ENCODE results near the gene LILRB3. TPM values are rescaled to one million over a fixed set of nuclear protein-coding genes. Genes with fewer than 3 reads are reported as not detected.
A peak's percentile ranks its signal among the peaks of the same experiment; 100 is the strongest.
"Not testable (repeated sequence)": the region's sequence is repeated elsewhere in the genome, so short reads cannot be mapped to it uniquely, and the experiment has no call there.

LILRB3 gene
- total and polyA plus RNA-seq, 4 donors: 0.59 to 5.1 (median 1.3) TPM

DNA sequence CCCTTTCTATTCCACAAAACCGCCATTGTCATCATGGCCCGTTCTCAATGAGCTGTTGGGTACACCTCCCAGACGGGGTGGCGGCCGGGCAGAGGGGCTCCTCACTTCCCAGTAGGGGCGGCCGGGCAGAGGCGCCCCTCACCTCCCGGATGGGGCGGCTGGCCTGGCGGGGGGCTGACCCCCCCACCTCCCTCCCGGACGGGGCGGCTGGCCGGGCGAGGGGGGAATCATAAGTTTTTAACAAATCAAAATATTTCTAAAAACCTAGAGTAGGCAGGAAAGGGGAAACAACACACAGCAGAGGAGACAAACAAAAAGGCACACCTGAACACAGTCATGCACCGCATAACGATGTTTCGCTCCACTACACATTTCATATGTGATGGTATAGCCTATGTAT, 8.1 kb downstream of the LILRB3 start:
- H3K4me1 ChIP-seq (ENCODE audit: control insufficient read depth, insufficient read depth, low read length); DNase-seq (ENCODE audit: low read depth in 4 of 6, low spot score in 6 of 6); H3K9me3 ChIP-seq (ENCODE audit: control insufficient read depth, insufficient read depth, low read length); H3K4me3 ChIP-seq (ENCODE audit: low read depth, low read length); H3K36me3 ChIP-seq (ENCODE audit: control insufficient read depth, insufficient read depth, low read length); H3K27ac ChIP-seq (ENCODE audit: low read depth, low read length); H3K27me3 ChIP-seq (ENCODE audit: control insufficient read depth, insufficient read depth, low read length): not testable (repeated sequence)
- no CpG with 5 or more reads among the region's 19 CpGs for WGBS (ENCODE audit: insufficient coverage)

DNA sequence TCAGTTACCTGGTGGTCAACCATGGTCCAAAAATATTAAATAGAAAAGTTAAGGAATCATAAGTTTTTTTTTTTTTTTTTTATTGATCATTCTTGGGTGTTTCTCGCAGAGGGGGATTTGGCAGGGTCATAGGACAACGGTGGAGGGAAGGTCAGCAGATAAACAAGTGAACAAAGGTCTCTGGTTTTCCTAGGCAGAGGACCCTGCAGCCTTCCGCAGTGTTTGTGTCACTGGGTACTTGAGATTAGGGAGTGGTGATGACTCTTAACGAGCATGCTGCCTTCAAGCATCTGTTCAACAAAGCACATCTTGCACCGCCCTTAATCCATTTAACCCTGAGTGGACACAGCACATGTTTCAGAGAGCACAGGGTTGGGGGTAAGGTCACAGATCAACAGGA, 8.6 kb downstream of the LILRB3 start:
- H3K27me3 ChIP-seq (ENCODE audit: control insufficient read depth, insufficient read depth, low read length); DNase-seq (ENCODE audit: low read depth in 4 of 6, low spot score in 6 of 6); H3K4me3 ChIP-seq (ENCODE audit: low read depth, low read length); H3K9me3 ChIP-seq (ENCODE audit: control insufficient read depth, insufficient read depth, low read length); H3K27ac ChIP-seq (ENCODE audit: low read depth, low read length): not testable (repeated sequence)
- Histone ChIP-seq H3K36me3 (ENCODE audit: control insufficient read depth, insufficient read depth, low read length) (peaks cover 10% of the 10 kb centered on the region), H3K4me1 (ENCODE audit: control insufficient read depth, insufficient read depth, low read length) (peaks cover 11% of the 10 kb centered on the region)
- no CpG with 5 or more reads among the region's 5 CpGs for WGBS (ENCODE audit: insufficient coverage)

DNA sequence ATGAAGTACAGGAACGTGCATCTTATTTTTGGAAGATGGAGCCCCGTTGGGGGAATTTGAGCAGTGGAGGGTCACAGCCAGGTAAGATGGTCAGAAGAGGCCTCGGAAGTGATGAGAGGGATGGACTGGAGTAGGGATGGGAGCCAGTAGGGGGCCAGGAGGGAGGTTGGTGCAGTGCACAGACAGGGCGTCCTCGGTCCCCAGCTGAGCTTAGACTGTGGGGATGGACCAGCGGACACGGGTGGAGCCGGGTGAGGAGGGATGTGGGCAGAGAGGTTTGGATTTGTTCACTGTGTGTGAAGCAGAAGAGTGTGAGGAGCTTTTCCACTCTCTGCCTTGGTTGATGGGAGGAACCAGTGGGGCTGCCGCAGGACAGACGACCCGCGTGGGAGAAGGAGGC, 11.6 kb downstream of the LILRB3 start:
- WGBS (ENCODE audit: insufficient coverage): 94% methylated on average over 12 of the region's 12 CpGs
- Histone ChIP-seq H3K27ac (ENCODE audit: low read depth, low read length) (no peak overlapping the region), H3K4me1 (ENCODE audit: control insufficient read depth, insufficient read depth, low read length) (peaks cover 20% of the 10 kb centered on the region), H3K27me3 (ENCODE audit: control insufficient read depth, insufficient read depth, low read length) (no peaks in the 10 kb centered on the region), H3K9me3 (ENCODE audit: control insufficient read depth, insufficient read depth, low read length) (no peaks in the 10 kb centered on the region), H3K36me3 (ENCODE audit: control insufficient read depth, insufficient read depth, low read length) (peaks cover 35% of the 10 kb centered on the region), H3K4me3 (ENCODE audit: low read depth, low read length) (no peak overlapping the region)
- DNase-seq (ENCODE audit: low read depth in 4 of 6, low spot score in 6 of 6): no peak

DNA sequence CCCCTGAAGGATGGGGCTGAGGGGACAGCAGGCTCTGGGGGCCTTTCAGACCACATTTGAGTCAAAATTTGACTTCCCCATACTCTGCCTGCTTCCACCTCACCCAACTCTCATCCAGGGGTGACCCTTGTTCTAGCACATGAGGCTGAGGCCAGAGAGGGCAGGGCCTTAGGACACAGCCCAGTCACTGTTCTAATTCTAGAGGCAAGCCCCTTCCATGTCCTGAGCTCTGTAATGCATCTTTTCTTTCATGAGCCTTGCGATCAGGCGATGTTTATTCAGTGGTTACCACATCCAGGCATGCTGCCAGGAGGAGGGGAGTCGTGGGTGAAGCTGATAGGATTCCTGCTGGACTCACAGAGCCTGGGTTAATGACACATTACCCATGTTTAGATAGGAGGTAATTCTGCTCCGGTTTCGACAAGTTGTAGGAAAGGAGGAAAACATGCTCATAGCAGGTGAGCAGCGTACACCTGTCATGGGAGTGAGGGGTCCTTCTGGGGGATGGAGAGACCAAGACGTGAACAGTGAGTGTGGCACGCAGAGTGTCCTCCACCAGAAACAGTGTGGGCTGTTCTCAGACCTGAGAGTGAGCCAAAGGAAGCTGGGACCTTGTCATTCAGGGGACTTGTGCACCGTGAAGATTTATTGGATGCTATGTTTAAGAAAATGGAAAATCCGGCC, 12.9 kb downstream of the LILRB3 start:
- Histone ChIP-seq H3K27me3 (ENCODE audit: control insufficient read depth, insufficient read depth, low read length) (no peaks in the 10 kb centered on the region), H3K4me3 (ENCODE audit: low read depth, low read length) (no peak overlapping the region), H3K4me1 (ENCODE audit: control insufficient read depth, insufficient read depth, low read length) (peaks cover 20% of the 10 kb centered on the region), H3K27ac (ENCODE audit: low read depth, low read length) (peak overlapping the region; percentile 71), H3K9me3 (ENCODE audit: control insufficient read depth, insufficient read depth, low read length) (no peaks in the 10 kb centered on the region), H3K36me3 (ENCODE audit: control insufficient read depth, insufficient read depth, low read length) (peaks cover 46% of the 10 kb centered on the region)
- peak in 3 of 6 donors; percentile 59 to 87 (median 84) for DNase-seq (ENCODE audit: low read depth in 4 of 6, low spot score in 6 of 6)
- WGBS (ENCODE audit: insufficient coverage): 58% methylated on average over 6 of the region's 10 CpGs

DNA sequence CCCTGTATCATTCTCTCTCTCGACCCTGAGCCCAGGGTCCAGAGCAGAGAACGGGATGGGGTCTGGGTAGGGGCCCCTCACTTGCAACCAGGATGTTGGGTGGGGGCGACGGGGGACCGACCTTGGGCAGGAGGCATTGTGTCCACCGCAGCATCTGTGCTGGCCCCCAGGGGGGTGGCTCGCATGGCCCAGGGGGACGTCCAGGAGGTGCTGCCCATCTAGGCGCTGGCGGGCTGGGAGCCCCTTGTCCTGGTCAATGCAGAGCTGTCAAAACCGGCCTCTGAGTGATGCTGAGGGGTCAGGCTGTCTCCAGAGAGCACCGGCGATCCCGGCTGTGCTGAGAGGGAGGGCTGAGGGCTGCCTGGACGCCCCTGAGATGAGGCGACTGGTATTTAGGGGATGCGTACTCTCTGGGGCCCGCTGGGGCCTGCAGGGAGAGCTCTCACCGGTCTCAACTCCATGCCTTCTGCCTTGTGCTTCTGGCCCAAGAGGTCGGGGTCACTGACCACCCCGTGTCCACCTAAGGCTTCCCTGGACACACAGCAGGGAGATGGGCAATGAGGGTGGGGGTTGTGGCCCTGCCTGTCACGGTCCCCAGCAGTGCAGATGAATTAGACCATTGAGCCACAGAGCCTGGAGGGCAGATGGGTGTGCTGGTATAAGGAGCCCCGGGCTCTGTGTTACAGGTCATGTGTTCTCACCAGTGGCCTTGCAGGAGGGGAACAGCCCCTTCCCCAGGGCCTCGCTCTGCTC, 13.6 kb downstream of the LILRB3 start:
- Histone ChIP-seq H3K27ac (ENCODE audit: low read depth, low read length) (peak overlapping the region; percentile 71), H3K27me3 (ENCODE audit: control insufficient read depth, insufficient read depth, low read length) (no peaks in the 10 kb centered on the region), H3K4me3 (ENCODE audit: low read depth, low read length) (no peak overlapping the region), H3K9me3 (ENCODE audit: control insufficient read depth, insufficient read depth, low read length) (no peaks in the 10 kb centered on the region), H3K36me3 (ENCODE audit: control insufficient read depth, insufficient read depth, low read length) (peaks cover 51% of the 10 kb centered on the region), H3K4me1 (ENCODE audit: control insufficient read depth, insufficient read depth, low read length) (peaks cover 20% of the 10 kb centered on the region)
- 41% methylated on average over 22 of the region's 24 CpGs for WGBS (ENCODE audit: insufficient coverage)
- DNase-seq (ENCODE audit: low read depth in 4 of 6, low spot score in 6 of 6): no peak

DNA sequence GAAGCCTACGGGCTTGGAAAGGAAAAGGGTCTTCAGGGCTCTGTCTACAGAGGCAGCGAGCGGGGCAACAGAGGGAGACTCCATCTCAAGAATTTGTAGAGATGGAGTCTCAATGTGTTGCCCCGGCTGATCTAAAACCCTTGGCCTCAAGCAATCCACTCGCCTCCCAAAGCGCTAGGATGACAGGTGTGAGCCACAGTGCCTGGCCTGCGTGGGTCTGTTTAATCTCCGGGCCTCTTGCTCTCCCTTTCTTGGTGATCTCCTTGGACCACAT, 14.1 kb downstream of the LILRB3 start:
- Histone ChIP-seq H3K27ac (ENCODE audit: low read depth, low read length) (peak overlapping the region; percentile 71), H3K4me1 (ENCODE audit: control insufficient read depth, insufficient read depth, low read length) (peaks cover 20% of the 10 kb centered on the region), H3K4me3 (ENCODE audit: low read depth, low read length) (no peak overlapping the region), H3K36me3 (ENCODE audit: control insufficient read depth, insufficient read depth, low read length) (peaks cover 56% of the 10 kb centered on the region), H3K27me3 (ENCODE audit: control insufficient read depth, insufficient read depth, low read length) (no peaks in the 10 kb centered on the region), H3K9me3 (ENCODE audit: control insufficient read depth, insufficient read depth, low read length) (no peaks in the 10 kb centered on the region)
- no peak for DNase-seq (ENCODE audit: low read depth in 4 of 6, low spot score in 6 of 6)
- 77% methylated on average over 8 of the region's 8 CpGs for WGBS (ENCODE audit: insufficient coverage)

DNA sequence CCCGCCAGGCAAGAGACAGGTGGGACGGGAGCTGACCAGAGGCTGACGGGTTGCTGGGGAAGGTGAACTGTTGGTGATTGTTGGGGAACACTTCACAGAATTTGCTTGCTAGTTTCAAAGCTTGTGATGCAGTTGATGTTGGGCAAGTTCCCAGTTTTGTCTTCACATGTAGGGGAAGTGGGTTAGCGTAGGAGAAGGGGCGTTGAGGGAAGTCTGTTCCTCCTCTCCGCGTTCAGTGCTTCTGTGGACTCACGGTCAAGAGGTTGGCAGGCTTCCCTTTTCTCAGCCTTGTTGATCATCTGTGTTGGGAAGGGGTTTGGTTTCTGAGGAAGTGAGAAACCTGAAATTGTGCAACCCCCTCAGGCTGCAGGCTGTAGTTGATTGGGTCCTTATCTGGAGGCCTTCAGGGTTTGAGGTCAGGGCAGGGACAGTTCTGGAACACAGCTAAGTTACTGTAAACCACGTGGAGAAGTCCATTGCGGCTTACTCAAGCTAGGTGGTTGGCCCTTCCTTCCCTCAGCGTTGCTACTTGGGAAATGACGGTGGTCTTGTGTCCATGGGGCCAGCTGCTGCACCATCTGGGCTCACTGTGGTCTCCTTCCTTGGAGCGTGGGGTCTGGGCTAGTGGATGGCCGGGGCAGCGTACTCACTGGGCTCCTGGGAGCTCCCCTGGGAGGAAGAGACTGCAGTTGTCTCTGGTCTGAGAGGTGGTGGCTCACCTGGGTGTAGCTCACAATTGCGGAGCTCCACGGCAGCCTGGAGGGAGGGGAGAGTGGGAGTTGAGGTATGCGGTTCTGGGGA, 14.6 kb downstream of the LILRB3 start:
- peak in 2 of 6 donors; percentile 6 to 60 for DNase-seq (ENCODE audit: low read depth in 4 of 6, low spot score in 6 of 6)
- H3K4me1 ChIP-seq (ENCODE audit: control insufficient read depth, insufficient read depth, low read length): peaks cover 20% of the 10 kb centered on the region
- WGBS (ENCODE audit: insufficient coverage): 72% methylated on average over 13 of the region's 18 CpGs

DNA sequence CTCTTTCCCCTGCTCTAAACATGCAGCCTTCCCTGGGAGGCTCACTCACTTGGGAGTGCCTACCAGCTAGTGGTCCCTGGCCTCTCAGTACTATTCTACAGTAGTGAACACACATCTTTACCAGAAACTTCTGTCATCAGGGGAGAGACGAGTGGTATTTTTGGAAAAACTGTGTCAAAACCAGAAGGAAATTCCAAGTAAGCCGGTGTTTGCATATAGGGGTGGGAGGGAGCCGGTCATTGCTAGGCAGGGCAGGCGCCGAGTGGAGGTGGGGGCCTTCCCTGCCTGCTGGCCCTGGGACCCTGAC, 15.2 kb downstream of the LILRB3 start:
- no peak for DNase-seq (ENCODE audit: low read depth in 4 of 6, low spot score in 6 of 6)
- Histone ChIP-seq H3K4me3 (ENCODE audit: low read depth, low read length) (no peak overlapping the region), H3K27me3 (ENCODE audit: control insufficient read depth, insufficient read depth, low read length) (no peaks in the 10 kb centered on the region), H3K4me1 (ENCODE audit: control insufficient read depth, insufficient read depth, low read length) (peaks cover 20% of the 10 kb centered on the region), H3K9me3 (ENCODE audit: control insufficient read depth, insufficient read depth, low read length) (no peaks in the 10 kb centered on the region), H3K36me3 (ENCODE audit: control insufficient read depth, insufficient read depth, low read length) (peaks cover 67% of the 10 kb centered on the region), H3K27ac (ENCODE audit: low read depth, low read length) (peak overlapping the region; percentile 54)
- 92% methylated on average over 5 of the region's 5 CpGs for WGBS (ENCODE audit: insufficient coverage)

More for the DNA sequence above, 14.6 kb downstream of the LILRB3 start:
- Histone ChIP-seq H3K36me3 (ENCODE audit: control insufficient read depth, insufficient read depth, low read length) (peaks cover 61% of the 10 kb centered on the region), H3K9me3 (ENCODE audit: control insufficient read depth, insufficient read depth, low read length) (no peaks in the 10 kb centered on the region), H3K27me3 (ENCODE audit: control insufficient read depth, insufficient read depth, low read length) (no peaks in the 10 kb centered on the region), H3K27ac (ENCODE audit: low read depth, low read length) (peak overlapping the region; percentile 54), H3K4me3 (ENCODE audit: low read depth, low read length) (no peak overlapping the region)

DNA sequence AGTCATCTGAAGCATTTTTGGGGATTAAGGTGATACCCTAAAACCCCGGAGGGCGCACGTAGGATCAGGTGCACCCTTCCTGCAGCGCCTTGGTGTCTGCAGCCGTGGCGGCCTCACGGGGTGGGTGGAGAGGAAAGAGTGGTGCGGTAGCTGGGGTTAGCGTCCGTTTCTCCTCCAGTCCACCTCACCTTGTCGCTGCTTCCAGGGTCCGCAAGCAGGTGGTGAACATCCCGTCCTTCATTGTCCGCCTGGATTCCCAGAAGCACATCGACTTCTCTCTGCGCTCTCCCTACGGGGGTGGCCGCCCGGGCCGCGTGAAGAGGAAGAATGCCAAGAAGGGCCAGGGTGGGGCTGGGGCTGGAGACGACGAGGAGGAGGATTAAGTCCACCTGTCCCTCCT, 15.6 kb downstream of the LILRB3 start:
- not testable (repeated sequence) for H3K27me3 ChIP-seq (ENCODE audit: control insufficient read depth, insufficient read depth, low read length); H3K27ac ChIP-seq (ENCODE audit: low read depth, low read length); H3K4me3 ChIP-seq (ENCODE audit: low read depth, low read length); DNase-seq (ENCODE audit: low read depth in 4 of 6, low spot score in 6 of 6); H3K9me3 ChIP-seq (ENCODE audit: control insufficient read depth, insufficient read depth, low read length)
- peaks cover 69% of the 10 kb centered on the region for H3K36me3 ChIP-seq (ENCODE audit: control insufficient read depth, insufficient read depth, low read length)
- H3K4me1 ChIP-seq (ENCODE audit: control insufficient read depth, insufficient read depth, low read length): peaks cover 20% of the 10 kb centered on the region
- 95% methylated on average over 13 of the region's 23 CpGs for WGBS (ENCODE audit: insufficient coverage)

Data from spinal cord (tissue), 10 donors.